ENCODE data around the gene HSPA1L. TPM values are rescaled to one million over a fixed set of nuclear protein-coding genes. Genes with fewer than 3 reads are reported as not detected.

The HSPA1L gene
- total and polyA plus RNA-seq, 10 of the 15 experiments (the other 5 are each of a cell fraction or from before 2014, with no cell fraction given) = 0.69 to 2.5 (median 1.5) TPM

GRCh38 chr6:31826793-31827285 is 11.8 kb upstream of the HSPA1L start (continued):
- TF ChIP-seq ZNF592 (IDR thresholded peaks at IDR 0.05) = no peak
- TF ChIP-seq MYC (IDR thresholded peaks at IDR 0.05; ENCODE audit: insufficient read depth, insufficient read length, insufficient replicate concordance, low read length, severe bottlenecking) = no peak
- TF ChIP-seq CUX1 (IDR thresholded peaks at IDR 0.05; ENCODE audit: insufficient replicate concordance, low read depth, low read length) = no peak
- TF ChIP-seq E2F4 (IDR thresholded peaks at IDR 0.05; ENCODE audit: low read depth, low read length) = 0 out of 2 replicates have a peak, but pooled peaks have one; percentile 27
- no peak for TF ChIP-seq PKNOX1 (IDR thresholded peaks at IDR 0.05)
- TF ChIP-seq RELB (IDR thresholded peaks at IDR 0.05; ENCODE audit: low read depth) = peak; percentile 70
- no peak for TF ChIP-seq SPI1 (IDR thresholded peaks at IDR 0.05; ENCODE audit: borderline replicate concordance, insufficient read depth, low read depth, low read length)
- TF ChIP-seq STAT1 (conservative IDR thresholded peaks at IDR 0.05) = no peak
- no peak for TF ChIP-seq CBFB (IDR thresholded peaks at IDR 0.05; ENCODE audit: low read depth)
- TF ChIP-seq EGR1 (IDR thresholded peaks at IDR 0.05; ENCODE audit: borderline replicate concordance in 1 of 2, low read depth in 2 of 2, low read length in 2 of 2) = no peak
- TF ChIP-seq PML (IDR thresholded peaks at IDR 0.05; ENCODE audit: low read length) = no peak; the same call in 1 of the 2 replicates
- TF ChIP-seq CEBPB (IDR thresholded peaks at IDR 0.05; ENCODE audit: borderline replicate concordance in 1 of 2, low read depth in 2 of 2, low read length in 2 of 2) = no peak
- TF ChIP-seq SMAD5 (IDR thresholded peaks at IDR 0.05; ENCODE audit: low read depth) = no peak
- TF ChIP-seq PAX8 (IDR thresholded peaks at IDR 0.05) = no peak
- peak; percentile 31; the same call in 1 of the 2 replicates for TF ChIP-seq GATAD2B (conservative IDR thresholded peaks at IDR 0.05; ENCODE audit: low read depth)
- TF ChIP-seq MYB (IDR thresholded peaks at IDR 0.05; ENCODE audit: borderline replicate concordance, low read depth, low read length) = peak; percentile 90

Data from GM12878 (cell line).